Measurements from ENCODE around the gene ASB10. TPM values are rescaled to one million over a fixed set of nuclear protein-coding genes. Genes with fewer than 3 reads are reported as not detected.

ASB10 gene
- total and polyA plus RNA-seq, 2 experiments from 2014 or later, result not detected

- TF ChIP-seq ZNF462 (CRISPR knock-in tag; IDR thresholded peaks at IDR 0.05) (no peak), JUNB (IDR thresholded peaks at IDR 0.05; ENCODE audit: unreplicated experiment) (no peak)
These were observed 56.3 kb downstream of the ASB10 start (continued) for GRCh38 chr7:151130741-151131157.

- no peak for ATAC-seq
- no peaks in the 10 kb centered on the region for H3K36me3 ChIP-seq (ENCODE audit: insufficient read depth)
These were observed 57.0 kb downstream of the ASB10 start for GRCh38 chr7:151129960-151130591.

More at GRCh38 chr7:151129960-151130591, 57.0 kb downstream of the ASB10 start:
- TF ChIP-seq POLR2AphosphoS5 (IDR thresholded peaks at IDR 0.05; ENCODE audit: low read depth) (no peak), CREB1 (CRISPR knock-in tag; IDR thresholded peaks at IDR 0.05; ENCODE audit: low read depth) (no peak), ZNF114 (CRISPR knock-in tag; IDR thresholded peaks at IDR 0.05) (no peak), JUNB (IDR thresholded peaks at IDR 0.05; ENCODE audit: unreplicated experiment) (no peak)
- peaks cover 8% of the 10 kb centered on the region for H3F3A ChIP-seq (replicated peaks; ENCODE audit: low read depth)
- no peaks in the 10 kb centered on the region for H3K9me3 Mint-ChIP-seq
- H4K20me1 ChIP-seq (replicated peaks; ENCODE audit: insufficient read depth), result peaks cover 12% of the 10 kb centered on the region
- no peak overlapping the region for H3K27ac ChIP-seq (ENCODE audit: low read depth)
- peaks cover 24% of the 10 kb centered on the region for H3K36me3 Mint-ChIP-seq (ENCODE audit: low read depth)
- no peaks in the 10 kb centered on the region for H3K79me2 ChIP-seq (replicated peaks; ENCODE audit: insufficient read depth)
- DNase-seq (ENCODE audit: low spot score), result no peak
- H3K4me3 Mint-ChIP-seq, result no peak overlapping the region
- no peak overlapping the region for H3K27ac Mint-ChIP-seq
- peaks cover 11% of the 10 kb centered on the region for H3K27me3 ChIP-seq (ENCODE audit: insufficient read depth)
- peaks cover 14% of the 10 kb centered on the region for H3K4me1 Mint-ChIP-seq
- peaks cover 31% of the 10 kb centered on the region for H3K27me3 Mint-ChIP-seq (ENCODE audit: insufficient read depth, low read depth, poor library complexity)
- H2AFZ ChIP-seq, result no peak overlapping the region
- no peaks in the 10 kb centered on the region for H3K9me2 ChIP-seq (ENCODE audit: insufficient read depth)
- H3K4me2 ChIP-seq, result no peak overlapping the region
- H3K4me1 ChIP-seq (ENCODE audit: insufficient read depth), result peaks cover 8% of the 10 kb centered on the region
- no peak overlapping the region for H3K4me3 ChIP-seq
